Activated CD8-positive, alpha-beta memory T cell treated with anti-CD3 and anti-CD28 coated beads, Interleukin-2, amount 50 U/mL, for 1 hour (primary cell): ENCODE data around the gene TXNRD1.
"Not testable (repeated sequence)": the region's sequence is repeated elsewhere in the genome, so short reads cannot be mapped to it uniquely, and the experiment has no call there.

ENCODE experiments used
- DNase-seq: peaks from one replicate; pipeline ENCODE4 v3.0.0-alpha.2; 2020; ENCODE audit errors: extremely low read depth

Gene TXNRD1

GRCh38 chr12:104280717-104281458 lies 65.3 kb downstream of the TXNRD1 start:
- no peak for DNase-seq

GRCh38 chr12:104281636-104282035 lies 66.1 kb downstream of the TXNRD1 start:
- no peak for DNase-seq

GRCh38 chr12:104282109-104282508 lies 66.5 kb downstream of the TXNRD1 start:
- DNase-seq = no peak

GRCh38 chr12:104285740-104286515 lies 70.3 kb downstream of the TXNRD1 start:
- no peak for DNase-seq

- DNase-seq = peak; percentile 71
These were observed 71.2 kb downstream of the TXNRD1 start for GRCh38 chr12:104286516-104287482.

GRCh38 chr12:104288635-104289274 lies 73.2 kb downstream of the TXNRD1 start:
- DNase-seq = peak; percentile 50

GRCh38 chr12:104290320-104290719 lies 74.7 kb downstream of the TXNRD1 start:
- no peak for DNase-seq

- no peak for DNase-seq
These were observed 75.3 kb downstream of the TXNRD1 start for GRCh38 chr12:104290855-104291254.

GRCh38 chr12:104291867-104292524 lies 76.4 kb downstream of the TXNRD1 start:
- no peak for DNase-seq

- DNase-seq = no peak
These were observed 77.6 kb downstream of the TXNRD1 start for GRCh38 chr12:104292872-104293794.

GRCh38 chr12:104294158-104294859 lies 78.7 kb downstream of the TXNRD1 start:
- not testable (repeated sequence) for DNase-seq

- no peak for DNase-seq
These were observed 79.5 kb downstream of the TXNRD1 start for GRCh38 chr12:104294927-104295668.

GRCh38 chr12:104295954-104296353 lies 80.4 kb downstream of the TXNRD1 start:
- no peak for DNase-seq

GRCh38 chr12:104296718-104297117 lies 81.1 kb downstream of the TXNRD1 start:
- no peak for DNase-seq

GRCh38 chr12:104297477-104298113 lies 82.0 kb downstream of the TXNRD1 start:
- DNase-seq = no peak

- no peak for DNase-seq
These were observed 84.4 kb downstream of the TXNRD1 start for GRCh38 chr12:104299842-104300481.

- peak; percentile 68 for DNase-seq
These were observed 88.1 kb downstream of the TXNRD1 start, which contains the start of gene EID3 for GRCh38 chr12:104303538-104304151. Gene EID3 (plus strand): TSS chr12:104303739. CDS start chr12:104303935, 196 bp downstream.
